Activated gamma-delta T cell (primary cell): ENCODE data around the gene SYNE1.

ENCODE experiments used
- DNase-seq: peaks from one replicate; lab custom pipeline; 2025; lab: John Stamatoyannopoulos, UW

SYNE1 gene

DNA sequence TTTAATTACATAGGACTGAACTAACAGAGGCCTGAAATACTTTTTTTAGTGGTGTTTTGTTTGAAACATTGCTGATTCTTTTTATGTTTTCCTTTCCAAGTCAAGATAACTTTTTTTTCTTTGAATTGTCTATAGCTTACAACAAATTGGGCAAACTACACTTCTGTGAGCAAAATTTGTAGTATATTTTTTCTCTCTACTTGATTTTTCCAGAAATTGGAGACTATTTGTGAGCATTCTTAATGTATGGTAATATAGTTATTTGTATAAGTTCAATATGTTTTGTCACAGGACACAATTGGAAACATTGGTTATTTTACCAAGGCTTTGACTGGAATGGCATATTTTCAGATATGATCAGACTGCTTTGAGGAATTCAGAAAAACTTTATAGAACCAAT, 216.5 kb downstream of the SYNE1 start:
- DNase-seq, result no peak

DNA sequence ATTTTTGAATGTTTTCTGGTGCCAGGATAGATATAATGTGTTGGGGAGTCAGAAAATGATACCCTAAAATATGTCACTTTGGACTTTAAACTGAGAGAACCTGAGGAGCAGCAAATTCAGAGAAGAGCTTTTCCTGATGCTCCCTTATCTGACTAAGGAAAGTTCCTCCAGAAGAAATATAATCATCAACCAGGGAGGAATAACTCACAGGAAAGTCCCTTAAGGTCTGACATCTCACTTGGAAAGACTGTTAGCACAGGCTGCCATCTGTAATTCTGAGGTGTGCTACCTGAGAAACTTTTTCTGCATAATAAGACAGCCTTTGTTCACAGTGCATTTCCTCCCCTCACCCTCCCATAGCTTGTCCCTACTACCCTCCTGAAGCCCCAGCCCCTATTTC, 218.6 kb downstream of the SYNE1 start:
- DNase-seq, result no peak

DNA sequence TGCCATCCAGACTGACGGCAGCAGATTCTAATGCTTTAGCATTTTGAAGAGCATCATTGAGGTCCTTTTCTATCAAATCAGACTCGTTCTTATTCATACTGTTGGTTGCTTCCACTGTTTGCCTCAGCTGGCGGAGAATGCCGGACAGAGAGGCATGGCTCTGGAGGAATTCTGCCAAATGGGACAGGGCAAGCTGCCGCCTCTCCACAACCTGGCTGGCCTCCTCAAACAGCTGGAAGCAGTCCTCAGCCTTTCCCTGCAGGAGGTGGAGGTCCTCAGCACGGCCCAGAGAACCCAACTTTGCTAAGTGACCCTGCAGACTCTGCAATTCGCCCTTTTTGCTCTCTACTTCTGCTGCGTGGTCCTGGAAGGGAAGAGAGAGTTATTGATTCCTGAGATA, 220.5 kb downstream of the SYNE1 start:
- DNase-seq, result no peak

DNA sequence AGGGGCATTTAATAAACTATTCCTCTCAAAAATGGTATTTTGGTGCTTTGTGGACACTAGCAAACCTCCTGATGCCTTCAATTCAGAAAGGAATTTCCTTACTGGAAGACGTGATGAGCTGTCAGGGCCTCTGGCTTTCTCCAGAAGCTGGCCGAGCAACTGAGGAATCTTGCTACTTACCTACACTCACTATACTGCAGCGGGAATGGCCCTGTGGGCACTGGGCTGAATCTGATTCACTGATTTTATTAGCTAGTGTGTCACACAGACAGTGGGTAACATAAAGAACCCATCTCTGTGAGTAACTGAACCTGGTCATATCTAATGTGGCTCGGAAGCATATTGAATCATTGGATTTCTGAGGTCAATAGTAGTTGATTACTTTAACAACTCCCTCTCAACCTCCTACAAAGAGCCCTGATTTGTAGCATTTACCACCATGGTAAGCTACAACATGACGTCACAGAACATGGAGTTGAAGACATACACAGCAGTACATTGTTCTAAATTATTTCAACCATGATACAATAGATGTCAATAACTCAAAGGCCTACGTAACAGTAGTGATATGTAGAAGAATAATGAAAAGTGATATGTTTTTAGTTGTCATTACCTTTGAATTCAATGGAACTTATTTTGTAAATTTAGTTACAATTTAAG, 232.1 kb downstream of the SYNE1 start:
- no peak for DNase-seq

DNA sequence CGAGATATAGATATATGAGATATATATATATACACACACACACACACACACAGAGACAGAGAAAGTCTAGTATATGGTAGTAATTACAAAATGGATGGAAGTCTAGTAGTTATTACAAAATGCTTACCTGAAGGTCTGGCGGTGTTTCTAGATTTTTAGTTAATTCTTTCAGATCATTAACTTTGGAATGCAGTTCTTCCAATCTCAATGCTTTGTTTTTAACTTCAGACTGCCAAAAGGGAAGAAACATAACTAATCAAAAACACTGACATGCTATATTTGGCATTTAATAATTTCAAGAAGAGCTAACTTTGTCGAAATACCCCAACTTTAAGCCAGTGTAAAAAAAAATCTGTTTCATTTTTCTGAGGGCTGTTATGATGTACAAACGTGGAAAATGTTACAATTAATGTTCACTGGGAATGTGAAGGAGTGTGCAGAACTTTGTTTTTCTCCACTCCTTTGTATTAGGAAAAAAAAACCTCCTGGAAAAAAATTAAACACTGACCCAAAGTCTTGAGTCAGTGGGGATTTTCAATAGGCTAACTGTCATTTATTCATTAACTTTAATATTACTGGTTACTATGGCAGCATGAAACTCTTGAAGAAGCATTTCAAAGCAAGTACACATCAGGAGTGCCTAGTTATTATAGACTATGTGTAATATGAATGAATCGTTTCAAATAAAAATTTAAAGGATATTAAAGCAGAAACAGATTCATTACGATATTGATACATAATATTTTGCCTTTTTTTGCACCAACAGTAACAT, 232.9 kb downstream of the SYNE1 start:
- DNase-seq, result no peak

DNA sequence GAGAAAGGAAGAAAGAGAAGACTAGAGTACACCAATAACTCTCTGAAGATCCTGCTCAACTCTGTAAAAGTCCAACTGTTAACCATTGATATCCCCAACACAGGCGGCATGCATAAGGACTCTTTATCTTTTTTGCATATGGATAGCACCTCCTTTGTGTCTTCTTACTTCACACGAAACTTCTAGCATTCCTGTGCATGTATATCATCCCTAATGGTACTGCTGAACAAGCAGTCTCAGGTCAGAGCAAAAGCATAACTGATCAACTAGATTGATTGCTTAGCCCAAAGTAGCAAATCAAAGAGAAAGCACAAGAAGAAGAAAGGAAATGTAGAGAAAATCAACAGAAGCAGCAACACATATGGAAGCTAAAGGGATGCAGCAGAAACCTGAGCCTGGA, 234.4 kb downstream of the SYNE1 start:
- DNase-seq, result no peak

DNA sequence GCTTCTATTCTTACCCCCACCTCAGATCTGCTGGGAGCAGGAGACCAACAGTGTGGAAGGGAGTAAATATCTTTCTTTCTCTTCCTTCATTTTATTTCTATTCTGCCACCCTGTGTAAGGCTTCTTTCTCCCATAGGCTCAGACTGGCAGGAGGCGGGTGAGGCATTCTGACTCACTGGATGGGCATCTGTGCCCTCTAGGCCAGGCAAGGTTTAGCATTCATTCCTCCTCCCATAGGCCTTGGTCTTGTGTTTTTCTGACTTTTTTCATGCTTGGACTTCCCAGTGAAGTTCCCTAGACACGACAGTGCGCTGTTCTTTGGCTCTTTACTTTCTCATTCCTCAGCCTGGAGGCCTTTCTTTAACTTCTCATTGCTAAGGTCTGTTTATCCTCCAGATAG, 235.2 kb downstream of the SYNE1 start:
- no peak for DNase-seq

DNA sequence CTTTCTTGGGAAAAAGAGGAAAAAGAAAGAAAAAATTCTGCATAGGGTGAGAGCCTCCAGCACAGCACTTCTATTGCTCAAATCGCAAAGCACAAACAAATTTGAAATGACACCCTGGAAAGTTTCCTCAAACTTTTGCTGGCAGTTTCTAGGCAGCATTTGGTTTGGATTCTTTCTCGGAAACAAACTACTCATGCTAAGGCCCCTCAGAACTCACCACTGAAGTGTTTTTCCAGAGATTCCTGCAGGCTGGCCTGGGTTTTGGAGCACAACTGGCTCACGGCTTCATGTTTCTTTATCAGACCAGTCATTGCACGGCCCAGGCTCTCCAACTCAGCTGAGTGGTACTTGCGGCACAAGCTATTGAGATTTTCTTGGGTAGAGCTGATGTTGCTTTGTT, 237.8 kb downstream of the SYNE1 start:
- DNase-seq, result no peak

DNA sequence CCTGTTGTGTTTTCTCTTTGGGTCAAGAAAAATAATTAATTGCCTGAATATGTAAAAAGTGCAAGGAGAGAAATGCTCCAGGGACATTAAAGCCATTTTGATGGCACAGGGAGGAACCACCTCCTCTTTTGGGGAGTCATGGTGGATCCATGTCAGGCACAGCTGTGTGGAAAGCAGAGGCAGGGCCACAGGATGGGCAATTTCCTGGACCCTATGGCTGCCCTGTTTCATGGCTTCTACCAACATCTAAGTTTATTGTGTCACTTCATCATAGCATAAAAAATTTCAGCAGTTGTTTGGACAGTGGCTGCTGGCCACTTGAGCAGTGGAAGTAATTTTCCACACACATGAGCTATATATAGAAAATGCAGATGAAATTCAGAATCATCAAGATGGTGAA, 238.2 kb downstream of the SYNE1 start:
- DNase-seq, result no peak

DNA sequence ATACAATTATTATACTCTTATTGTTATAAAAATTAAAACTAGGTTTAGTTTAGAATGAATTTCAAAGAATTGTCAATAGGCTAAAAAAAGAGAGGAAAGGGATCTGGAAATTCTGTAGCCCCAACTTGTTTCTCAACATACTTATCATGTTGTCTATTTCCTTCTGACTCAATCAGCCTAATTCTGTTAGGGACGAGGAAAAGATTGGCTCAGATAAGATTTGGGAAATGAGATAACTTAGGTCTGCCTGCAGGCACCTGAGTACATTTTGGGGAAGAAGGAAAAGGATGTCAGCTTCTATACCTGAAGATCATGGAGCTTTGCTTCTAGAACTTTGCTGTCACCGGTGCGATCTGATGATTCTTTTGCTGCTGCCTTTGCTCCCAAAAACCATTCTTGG, 238.8 kb downstream of the SYNE1 start:
- no peak for DNase-seq

DNA sequence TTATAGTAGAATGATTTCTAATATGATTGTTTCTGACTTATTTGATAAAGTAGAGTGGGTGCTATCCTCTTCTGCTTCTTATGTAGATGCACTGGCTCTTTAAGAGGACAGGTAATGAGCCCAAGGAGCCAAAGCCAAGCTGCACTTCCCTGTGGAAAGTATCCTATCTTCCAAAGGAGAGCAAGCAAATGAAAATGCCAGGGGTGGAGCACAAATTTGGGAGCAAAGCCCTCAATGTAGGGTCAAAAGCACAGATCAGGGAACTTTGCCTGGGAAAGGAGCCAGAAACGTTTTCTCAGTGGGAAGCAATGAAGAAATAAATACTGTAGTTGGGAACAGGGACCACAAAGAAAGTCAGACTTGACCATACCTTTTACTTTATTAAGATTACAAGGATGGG, 242.9 kb downstream of the SYNE1 start:
- no peak for DNase-seq

DNA sequence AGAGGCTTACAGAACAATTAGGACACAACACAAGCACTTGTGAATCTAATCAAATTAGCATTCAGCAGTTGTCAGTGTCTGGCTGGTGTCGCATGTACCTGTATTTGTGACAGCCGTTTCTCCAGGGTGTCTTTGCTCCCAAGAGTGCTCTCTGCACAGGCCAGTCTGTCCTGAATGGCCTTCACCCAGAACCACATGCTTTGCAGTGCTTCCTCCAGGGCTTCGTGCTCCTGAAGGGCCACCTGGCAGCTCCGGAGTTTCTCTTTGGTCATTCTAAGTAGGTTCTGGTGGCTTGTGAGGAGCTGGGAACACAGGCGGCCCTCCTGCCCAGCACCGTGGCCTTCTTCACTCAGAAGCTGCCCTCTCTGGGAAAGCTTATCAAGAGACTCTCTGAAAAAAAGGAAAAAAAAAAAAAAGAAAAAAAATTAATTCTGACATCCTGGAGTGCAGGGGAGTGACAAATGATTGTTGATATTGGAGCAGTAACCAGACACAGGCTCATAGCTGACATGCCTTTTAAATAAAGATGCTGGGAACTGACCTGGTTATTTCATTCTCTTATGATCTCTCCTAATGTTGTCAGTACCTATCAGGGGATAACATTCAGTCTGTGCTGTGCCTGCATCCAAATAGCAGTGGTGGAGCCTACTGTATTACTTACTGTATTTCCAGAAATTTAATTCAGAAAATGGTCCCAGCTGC, 245.8 kb downstream of the SYNE1 start:
- DNase-seq, result no peak

DNA sequence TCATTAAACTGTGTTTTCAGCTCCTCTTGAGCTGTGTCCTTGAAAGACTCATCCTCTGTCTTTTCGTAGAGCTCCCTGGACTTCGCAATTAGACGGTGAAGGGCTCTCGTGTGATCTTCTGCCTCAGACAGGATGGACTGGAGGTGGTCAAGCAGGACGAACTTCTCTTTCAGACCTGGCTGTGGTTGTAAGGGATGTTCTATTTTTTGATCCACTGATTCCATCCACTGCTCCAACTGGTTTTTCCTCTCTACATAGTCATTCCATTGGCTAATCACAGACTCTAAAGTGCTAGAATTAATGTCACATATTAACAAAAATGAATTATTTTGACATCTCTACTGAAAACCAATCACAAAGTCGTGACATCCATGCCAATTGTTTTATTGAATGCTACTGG, 250.1 kb downstream of the SYNE1 start:
- no peak for DNase-seq

DNA sequence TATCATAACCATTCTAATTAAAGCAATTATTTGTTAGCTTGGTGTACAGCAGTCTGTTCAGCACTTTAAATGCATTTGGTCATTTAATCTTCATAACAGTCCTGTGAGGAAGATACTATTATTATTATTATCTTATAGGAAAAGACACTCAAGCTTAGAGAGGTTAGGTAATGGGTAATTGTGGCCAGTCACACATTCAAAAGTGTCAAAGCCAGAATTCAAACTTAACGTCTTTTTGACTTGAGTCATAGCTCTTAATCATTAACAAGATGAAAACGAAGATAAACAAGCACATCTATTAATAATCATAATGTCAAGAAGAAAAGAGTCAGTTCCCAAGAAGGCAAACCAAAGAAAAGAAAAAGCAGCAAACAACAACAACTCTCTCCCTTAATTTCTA, 251.0 kb downstream of the SYNE1 start:
- no peak for DNase-seq

DNA sequence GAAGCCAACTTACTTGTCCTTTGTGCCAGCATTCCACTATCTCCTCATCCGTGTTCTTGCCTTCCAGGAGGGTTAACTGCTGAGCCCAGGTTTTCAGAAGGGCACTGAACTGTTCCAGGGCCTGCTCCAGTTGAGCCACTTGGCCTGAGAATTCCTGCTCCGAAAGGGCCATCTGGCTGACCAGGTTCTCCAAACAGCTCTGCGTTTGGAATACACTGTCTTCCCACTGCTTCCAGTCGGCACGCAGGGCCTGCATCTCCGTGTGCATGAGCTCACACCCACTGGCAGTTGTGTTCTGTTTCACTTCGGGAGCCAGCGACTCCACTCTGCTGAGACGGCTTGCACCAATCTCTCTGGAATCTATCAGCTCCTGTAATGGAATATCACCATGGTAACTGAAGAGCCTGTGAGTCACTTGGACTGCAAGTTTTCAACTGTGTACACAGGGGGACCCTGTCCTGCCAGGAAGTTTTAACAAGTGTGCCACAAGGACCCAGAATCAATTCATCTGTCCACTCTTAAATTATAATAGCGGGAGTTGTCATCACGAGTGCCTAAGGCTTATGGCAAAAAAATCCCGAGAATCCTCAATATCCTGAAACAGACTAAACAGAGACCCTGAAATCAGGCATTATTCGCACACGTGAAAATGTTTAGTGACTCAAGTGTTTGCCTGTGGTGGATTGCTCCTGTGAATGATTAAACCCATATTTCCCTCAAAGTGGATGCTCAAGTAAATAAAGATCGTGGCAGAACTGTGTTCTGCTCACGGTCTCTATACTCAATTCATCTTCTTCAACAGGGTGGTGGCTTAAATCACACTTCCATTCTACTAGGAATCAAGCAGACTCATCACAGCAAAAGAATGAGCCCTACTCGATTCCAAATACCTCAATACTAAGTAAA, 255.9 kb downstream of the SYNE1 start:
- DNase-seq, result no peak

DNA sequence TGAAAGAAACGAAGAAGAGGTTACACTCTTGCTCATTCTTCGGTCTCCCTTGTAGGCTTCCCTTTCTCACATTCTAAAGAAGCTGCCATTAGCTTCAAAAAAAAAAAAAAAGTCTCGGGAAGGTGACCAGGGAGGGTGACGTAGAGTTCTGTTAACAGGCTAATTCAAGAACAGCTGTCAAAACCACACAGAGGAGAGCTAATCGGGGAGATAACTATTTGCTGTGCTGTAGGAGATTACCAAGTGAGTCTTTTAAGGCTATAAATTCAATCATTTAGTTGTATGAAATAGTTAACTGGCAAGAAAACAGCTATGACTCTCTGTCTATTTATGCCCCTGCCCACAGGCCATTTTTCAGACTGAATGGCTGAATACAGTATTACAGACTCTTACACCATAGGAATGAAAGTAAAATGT, 256.8 kb downstream of the SYNE1 start:
- DNase-seq, result no peak

DNA sequence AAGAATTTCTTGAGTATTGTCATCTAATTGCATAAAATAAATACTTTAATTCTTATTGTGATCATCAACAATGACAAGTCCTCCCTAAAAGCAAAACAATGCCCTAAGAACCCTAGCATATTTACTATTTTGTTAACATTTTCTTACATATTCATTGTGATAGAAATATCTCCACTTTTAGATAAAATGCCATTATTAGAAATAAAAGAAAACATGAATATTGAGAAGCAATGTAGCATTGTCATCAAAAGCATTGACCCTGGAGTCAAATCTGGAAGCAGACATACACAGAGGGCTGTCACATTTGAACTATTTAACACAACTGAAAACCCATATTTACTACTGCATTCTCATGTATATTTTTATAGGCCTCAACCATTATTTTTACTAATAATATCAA, 257.7 kb downstream of the SYNE1 start:
- no peak for DNase-seq

DNA sequence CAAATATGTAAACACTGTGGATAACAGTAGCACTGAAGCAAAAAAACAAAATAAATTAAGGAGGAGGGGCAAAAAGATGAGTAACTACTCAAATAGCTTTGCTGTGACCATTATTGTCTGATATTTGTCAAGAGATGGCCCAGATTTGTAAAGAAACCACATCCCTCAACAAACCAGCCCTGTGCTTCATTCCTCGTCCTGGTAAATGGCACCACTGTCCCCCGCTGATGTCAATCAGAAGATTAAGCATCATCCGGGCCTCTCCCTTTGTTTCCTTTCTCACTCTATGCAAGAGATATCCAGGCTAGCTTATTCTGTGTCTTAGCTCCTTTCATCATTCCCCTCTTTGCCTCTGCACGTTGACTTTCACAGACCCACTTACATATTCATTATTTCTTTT, 259.0 kb downstream of the SYNE1 start:
- DNase-seq, result no peak

DNA sequence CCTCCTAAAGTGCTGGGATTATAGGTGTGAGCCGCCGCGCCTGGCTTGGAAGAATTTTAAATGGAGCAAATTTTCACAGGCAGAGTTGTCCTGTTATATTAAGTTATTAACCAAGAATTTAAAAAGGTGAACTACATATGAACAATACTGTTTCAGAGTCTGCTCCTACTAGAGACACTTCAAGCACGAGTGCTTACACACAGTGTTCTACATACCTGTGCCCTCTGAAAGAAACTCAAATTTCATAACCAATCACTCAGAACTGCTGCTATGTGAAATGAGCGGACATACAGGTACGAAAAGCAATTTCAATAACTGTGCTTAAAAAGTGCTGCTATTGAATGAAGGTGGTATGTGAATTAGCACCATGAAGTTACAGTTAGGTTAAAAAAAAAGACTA, 262.0 kb downstream of the SYNE1 start:
- DNase-seq, result no peak

DNA sequence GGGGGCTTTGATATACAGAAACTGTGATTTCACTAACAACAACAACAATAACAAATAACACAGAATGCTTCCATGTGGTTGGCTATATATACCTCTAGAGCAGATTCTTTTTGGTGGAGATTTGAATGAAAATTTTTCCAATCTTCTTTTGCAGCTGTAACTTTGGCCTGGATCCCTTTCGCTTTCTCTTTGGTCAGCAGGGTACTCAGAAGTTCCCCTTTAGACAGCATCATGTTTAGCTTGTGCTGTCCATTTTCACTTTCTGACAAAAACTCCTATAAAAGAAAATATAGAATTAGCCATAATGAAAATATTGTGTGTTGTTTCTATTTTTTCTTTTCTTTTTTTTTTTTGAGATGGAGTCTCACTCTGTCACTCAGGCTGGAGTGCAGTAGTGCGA, 264.2 kb downstream of the SYNE1 start:
- DNase-seq, result no peak

DNA sequence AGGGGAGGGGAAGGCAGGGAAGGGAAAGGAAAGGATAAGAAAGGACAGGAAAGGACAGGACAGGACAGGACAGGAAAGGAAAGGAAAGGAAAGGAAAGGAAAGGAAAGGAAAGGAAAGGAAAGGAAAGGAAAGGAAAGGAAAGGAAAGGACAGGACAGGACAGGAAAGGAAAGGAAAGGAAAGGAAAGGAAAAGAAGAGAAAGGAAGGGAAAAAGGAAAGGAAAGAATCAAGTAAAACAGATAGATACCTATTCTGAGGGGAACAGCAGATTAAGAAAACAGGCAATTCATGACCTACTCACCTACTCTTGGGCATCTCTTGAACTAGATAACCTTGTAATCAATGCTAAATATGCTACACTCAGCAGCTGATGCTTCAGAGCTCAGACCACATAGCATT, 265.4 kb downstream of the SYNE1 start:
- DNase-seq, result no peak
